RWPE2 (cell line): ENCODE measurements around the gene MAD2L1.
A peak's percentile ranks its signal among the peaks of the same experiment; 100 is the strongest.

Source experiments
- ATAC-seq: fragments of 200-7000 bp; cut with Tn5 transposase; 3 replicates; pipeline ENCODE4 v1.9.1; 2021; ENCODE audit warnings: low read depth
- DNase-seq: peaks from one replicate; pipeline ENCODE4 v3.0.0-alpha.2; 2020; ENCODE audit warnings: low spot score
- H3K27ac ChIP-seq: fragments of 450-650 bp; 2 replicates; pipeline ENCODE4 v1.5.1; 2017; ENCODE audit warnings: mild to moderate bottlenecking; ENCODE audit not compliant: poor library complexity, severe bottlenecking
- H3K27me3 ChIP-seq: fragments of 250-450 bp; sonication (Bioruptor Pico); 2 replicates; pipeline ENCODE4 v1.5.1; 2021; ENCODE audit warnings: mild to moderate bottlenecking, moderate library complexity; ENCODE audit not compliant: insufficient read depth, poor library complexity, severe bottlenecking
- H3K36me3 ChIP-seq: fragments of 250-450 bp; sonication (Bioruptor Pico); 2 replicates; pipeline ENCODE4 v1.5.1; 2020; ENCODE audit warnings: low read depth, mild to moderate bottlenecking, moderate library complexity
- H3K4me1 ChIP-seq: fragments of 250-450 bp; sonication (Bioruptor Pico); 2 replicates; pipeline ENCODE4 v1.5.1; 2021; ENCODE audit warnings: mild to moderate bottlenecking, moderate library complexity; ENCODE audit not compliant: insufficient read depth, poor library complexity, severe bottlenecking
- H3K4me3 ChIP-seq: fragments of 250-450 bp; sonication (Bioruptor Pico); 2 replicates; pipeline ENCODE4 v1.5.1; 2021; ENCODE audit warnings: mild to moderate bottlenecking, moderate library complexity; ENCODE audit not compliant: severe bottlenecking
- H3K9me3 ChIP-seq: fragments of 250-450 bp; sonication (Bioruptor Pico); 2 replicates; pipeline ENCODE4 v1.5.1; 2021; ENCODE audit warnings: mild to moderate bottlenecking, moderate library complexity; ENCODE audit not compliant: severe bottlenecking
- CTCF ChIP-seq: fragments of 450-650 bp; IDR thresholded peaks from one replicate; pipeline ENCODE4 v1.5.1; 2017; ENCODE audit warnings: mild to moderate bottlenecking, moderate library complexity; ENCODE audit not compliant: poor library complexity, severe bottlenecking

Gene MAD2L1

GRCh38 chr4:120083152-120083551 lies 16.5 kb upstream of the MAD2L1 start:
- peaks cover 3% of the 10 kb centered on the region for H3K4me1 ChIP-seq
- no peak for TF ChIP-seq CTCF
- DNase-seq = no peak
- no peaks in the 10 kb centered on the region for H3K27me3 ChIP-seq
- no peak for ATAC-seq
- no peaks in the 10 kb centered on the region for H3K36me3 ChIP-seq
- no peaks in the 10 kb centered on the region for H3K9me3 ChIP-seq
- H3K4me3 ChIP-seq = no peak overlapping the region
- H3K27ac ChIP-seq = no peak overlapping the region

- H3K9me3 ChIP-seq = no peaks in the 10 kb centered on the region
- no peaks in the 10 kb centered on the region for H3K36me3 ChIP-seq
- DNase-seq = no peak
- no peaks in the 10 kb centered on the region for H3K27me3 ChIP-seq
- ATAC-seq = no peak
- peaks cover 3% of the 10 kb centered on the region for H3K4me1 ChIP-seq
- no peak for TF ChIP-seq CTCF
- H3K4me3 ChIP-seq = no peak overlapping the region
- no peak overlapping the region for H3K27ac ChIP-seq
These were observed 15.6 kb upstream of the MAD2L1 start for GRCh38 chr4:120082251-120082650.

- Histone ChIP-seq H3K27ac (no peak overlapping the region), H3K9me3 (no peaks in the 10 kb centered on the region), H3K4me3 (no peak overlapping the region), H3K27me3 (no peaks in the 10 kb centered on the region), H3K36me3 (no peaks in the 10 kb centered on the region), H3K4me1 (peaks cover 3% of the 10 kb centered on the region)
- ATAC-seq = no peak
- DNase-seq = no peak
- no peak for TF ChIP-seq CTCF
These were observed 15.1 kb upstream of the MAD2L1 start for GRCh38 chr4:120081726-120082125.

GRCh38 chr4:120080533-120080932 lies 13.9 kb upstream of the MAD2L1 start:
- DNase-seq (no peak), ATAC-seq (peak; percentile 58; the same call in 2 of the 3 replicates)
- H3K4me1 ChIP-seq = peaks cover 3% of the 10 kb centered on the region
- no peak overlapping the region for H3K4me3 ChIP-seq
- no peak for TF ChIP-seq CTCF
- H3K27me3 ChIP-seq = no peaks in the 10 kb centered on the region
- no peaks in the 10 kb centered on the region for H3K9me3 ChIP-seq
- H3K27ac ChIP-seq = no peak overlapping the region
- H3K36me3 ChIP-seq = no peaks in the 10 kb centered on the region

- Histone ChIP-seq H3K4me3 (no peak overlapping the region), H3K27me3 (no peaks in the 10 kb centered on the region), H3K9me3 (no peaks in the 10 kb centered on the region), H3K36me3 (no peaks in the 10 kb centered on the region), H3K27ac (no peak overlapping the region), H3K4me1 (peaks cover 3% of the 10 kb centered on the region)
- no peak for TF ChIP-seq CTCF
- DNase-seq = no peak
- ATAC-seq = no peak
These were observed 13.3 kb upstream of the MAD2L1 start for GRCh38 chr4:120079839-120080520.
